ENCODE results near the gene MS4A8. TPM values are rescaled to one million over a fixed set of nuclear protein-coding genes. Genes with fewer than 3 reads are reported as not detected.
"Not testable (repeated sequence)": the region's sequence is repeated elsewhere in the genome, so short reads cannot be mapped to it uniquely, and the experiment has no call there.

Gene MS4A8
- total RNA-seq, 1 donor from 2014 or later: not detected

DNA sequence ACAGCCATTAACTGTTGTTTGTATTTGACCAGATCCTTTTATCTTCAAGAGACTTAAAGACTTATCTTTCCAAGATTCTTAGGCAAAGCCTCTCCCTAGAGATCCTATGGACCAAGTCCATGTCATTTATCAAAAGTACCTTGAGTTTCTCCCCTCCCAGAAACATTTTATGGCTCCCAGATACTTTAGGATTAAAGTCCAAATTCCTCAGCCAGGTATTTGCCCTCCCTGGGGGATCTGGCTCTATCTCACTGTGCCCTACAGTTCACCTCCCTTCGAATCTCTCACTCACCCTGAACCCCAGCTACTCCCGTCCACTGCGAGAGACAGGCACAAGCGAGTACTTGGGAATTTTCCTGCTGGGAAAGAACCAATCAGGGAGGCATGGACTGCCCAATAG is 11.9 kb downstream of the MS4A8 start:
- no peaks in the 10 kb centered on the region for H3K27me3 ChIP-seq
- H3K36me3 ChIP-seq: no peaks in the 10 kb centered on the region
- DNase-seq (ENCODE audit: extremely low spot score in 2 of 2): no peak
- no peaks in the 10 kb centered on the region for H3K9me3 ChIP-seq
- H3K4me1 ChIP-seq: no peaks in the 10 kb centered on the region
- TF ChIP-seq POLR2AphosphoS5 (IDR thresholded peaks at IDR 0.05; ENCODE audit: insufficient read depth in 1 of 2, low read depth in 1 of 2) (no peak), POLR2A (IDR thresholded peaks at IDR 0.05) (no peak)
- TF ChIP-seq, protein P1, sequence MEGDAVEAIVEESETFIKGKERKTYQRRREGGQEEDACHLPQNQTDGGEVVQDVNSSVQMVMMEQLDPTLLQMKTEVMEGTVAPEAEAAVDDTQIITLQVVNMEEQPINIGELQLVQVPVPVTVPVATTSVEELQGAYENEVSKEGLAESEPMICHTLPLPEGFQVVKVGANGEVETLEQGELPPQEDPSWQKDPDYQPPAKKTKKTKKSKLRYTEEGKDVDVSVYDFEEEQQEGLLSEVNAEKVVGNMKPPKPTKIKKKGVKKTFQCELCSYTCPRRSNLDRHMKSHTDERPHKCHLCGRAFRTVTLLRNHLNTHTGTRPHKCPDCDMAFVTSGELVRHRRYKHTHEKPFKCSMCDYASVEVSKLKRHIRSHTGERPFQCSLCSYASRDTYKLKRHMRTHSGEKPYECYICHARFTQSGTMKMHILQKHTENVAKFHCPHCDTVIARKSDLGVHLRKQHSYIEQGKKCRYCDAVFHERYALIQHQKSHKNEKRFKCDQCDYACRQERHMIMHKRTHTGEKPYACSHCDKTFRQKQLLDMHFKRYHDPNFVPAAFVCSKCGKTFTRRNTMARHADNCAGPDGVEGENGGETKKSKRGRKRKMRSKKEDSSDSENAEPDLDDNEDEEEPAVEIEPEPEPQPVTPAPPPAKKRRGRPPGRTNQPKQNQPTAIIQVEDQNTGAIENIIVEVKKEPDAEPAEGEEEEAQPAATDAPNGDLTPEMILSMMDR (IDR thresholded peaks at IDR 0.05): no peak
- no peak overlapping the region for H3K4me3 ChIP-seq
- intact Hi-C loops (cut with DNase I): no loop called here
- H3K27ac ChIP-seq: no peak overlapping the region

DNA sequence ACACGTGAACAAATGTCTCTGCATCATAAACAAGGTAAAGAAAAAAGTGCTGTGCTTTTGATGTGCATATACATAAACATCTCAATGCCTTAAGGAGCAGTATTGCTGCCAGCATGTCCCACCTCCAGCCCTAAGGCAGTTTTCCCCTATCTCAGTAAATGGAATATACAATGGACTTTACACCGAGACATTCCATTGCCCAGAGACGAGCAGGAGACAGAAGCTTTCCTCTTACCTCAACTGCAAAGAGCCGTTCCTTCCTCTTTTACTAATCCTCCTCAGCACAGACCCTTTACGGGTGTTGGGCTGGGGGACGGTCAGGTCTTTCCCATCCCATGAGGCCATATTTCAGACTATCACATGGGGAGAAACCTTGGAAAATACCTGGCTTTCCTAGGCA is 14.0 kb downstream of the MS4A8 start:
- H3K27me3 ChIP-seq; H3K9me3 ChIP-seq; H3K27ac ChIP-seq; H3K36me3 ChIP-seq; H3K4me1 ChIP-seq; DNase-seq (ENCODE audit: extremely low spot score in 2 of 2); intact Hi-C loops (cut with DNase I); H3K4me3 ChIP-seq: not testable (repeated sequence)

DNA sequence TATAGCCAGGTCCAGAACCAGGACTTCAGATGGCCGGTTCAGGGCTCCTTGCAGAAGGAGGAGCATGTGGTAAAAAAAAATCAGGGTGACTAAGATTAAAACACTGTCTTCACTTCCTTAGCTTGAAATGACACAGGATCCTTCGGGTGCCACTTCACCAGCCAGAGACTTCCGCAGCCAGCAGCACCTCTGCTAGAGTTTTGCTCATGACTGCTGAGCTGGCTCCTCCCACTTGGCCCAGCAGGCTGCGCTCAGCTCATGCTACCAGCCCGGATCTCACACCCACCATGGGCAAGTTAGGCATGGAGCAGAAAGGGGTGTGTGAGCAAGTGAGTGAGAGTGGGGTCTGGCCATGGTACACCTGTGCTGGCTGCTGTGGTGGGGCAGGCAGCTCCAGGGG is 18.5 kb downstream of the MS4A8 start:
- no peaks in the 10 kb centered on the region for H3K9me3 ChIP-seq
- DNase-seq (ENCODE audit: extremely low spot score in 2 of 2): no peak
- intact Hi-C loops (cut with DNase I): no loop called here
- H3K27ac ChIP-seq: no peak overlapping the region
- no peaks in the 10 kb centered on the region for H3K36me3 ChIP-seq
- no peaks in the 10 kb centered on the region for H3K4me1 ChIP-seq
- TF ChIP-seq, protein P1 (IDR thresholded peaks at IDR 0.05): no peak
- TF ChIP-seq POLR2A (IDR thresholded peaks at IDR 0.05) (no peak), POLR2AphosphoS5 (IDR thresholded peaks at IDR 0.05; ENCODE audit: insufficient read depth in 1 of 2, low read depth in 1 of 2) (no peak)
- no peaks in the 10 kb centered on the region for H3K27me3 ChIP-seq
- H3K4me3 ChIP-seq: no peak overlapping the region

DNA sequence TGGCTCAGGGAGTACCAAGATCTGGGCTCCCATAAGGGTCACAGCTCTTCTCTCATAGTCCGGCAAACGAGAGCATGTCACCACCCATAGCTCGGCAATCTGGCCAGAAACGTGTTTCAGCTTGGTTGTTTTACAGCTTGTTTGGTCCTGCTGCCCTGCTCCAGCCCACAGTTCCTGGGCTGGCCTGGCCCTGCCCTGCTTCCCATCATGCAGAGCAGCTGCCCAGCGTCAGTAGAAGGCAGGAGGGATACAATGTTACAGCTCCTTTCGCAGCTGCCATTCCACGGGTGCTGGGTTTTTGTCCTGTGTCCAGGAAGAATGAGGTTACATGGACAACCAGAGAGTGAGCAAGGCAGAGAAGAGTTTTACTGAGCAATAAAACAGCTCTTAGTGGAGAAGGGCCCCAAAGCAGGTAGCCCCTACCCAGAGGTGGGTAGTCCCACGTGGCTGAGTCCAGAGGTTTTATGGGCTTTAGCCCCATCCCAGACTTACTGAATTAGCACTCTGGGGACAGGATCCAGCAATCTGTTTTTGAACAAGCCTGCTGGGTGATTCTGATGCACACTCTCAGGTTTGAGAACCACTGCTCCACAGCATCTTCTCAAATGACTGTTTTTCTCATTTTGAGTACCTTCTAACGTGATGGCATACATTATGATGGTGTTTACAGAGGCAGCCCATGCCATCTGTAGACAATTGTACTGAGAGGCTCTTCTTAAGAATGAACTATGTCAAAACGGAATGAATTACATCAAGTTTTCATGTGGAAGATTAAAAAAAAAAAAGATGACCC is 19.3 kb downstream of the MS4A8 start:
- Histone ChIP-seq H3K9me3 (no peaks in the 10 kb centered on the region), H3K27me3 (no peaks in the 10 kb centered on the region), H3K36me3 (no peaks in the 10 kb centered on the region), H3K4me3 (no peak overlapping the region), H3K4me1 (no peaks in the 10 kb centered on the region), H3K27ac (no peak overlapping the region)
- DNase-seq (ENCODE audit: extremely low spot score in 2 of 2): no peak
- no peak for TF ChIP-seq POLR2A (IDR thresholded peaks at IDR 0.05)
- TF ChIP-seq POLR2AphosphoS5 (IDR thresholded peaks at IDR 0.05; ENCODE audit: insufficient read depth in 1 of 2, low read depth in 1 of 2): no peak
- TF ChIP-seq, protein P1 (IDR thresholded peaks at IDR 0.05): no peak
- intact Hi-C loops (cut with DNase I): no loop called here

DNA sequence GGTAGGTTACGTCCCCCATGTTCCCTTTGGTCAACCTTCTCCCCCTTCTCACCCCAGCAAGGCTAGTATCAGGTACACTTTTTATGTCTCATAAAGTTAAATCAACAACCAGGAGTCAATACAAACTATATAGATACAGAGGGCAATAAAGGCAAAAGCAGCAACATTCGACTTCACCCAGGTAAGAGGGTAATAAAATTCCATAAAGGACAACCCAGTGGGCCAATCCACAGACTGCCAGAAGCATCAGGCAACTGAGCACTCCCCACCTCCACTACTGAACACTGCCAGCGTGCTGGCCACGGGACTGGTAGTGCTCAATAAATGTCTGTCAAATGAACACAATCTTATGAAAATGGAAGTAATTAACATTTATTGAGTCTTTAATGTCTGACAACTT is 20.0 kb downstream of the MS4A8 start:
- no peaks in the 10 kb centered on the region for H3K27me3 ChIP-seq
- no peaks in the 10 kb centered on the region for H3K9me3 ChIP-seq
- TF ChIP-seq POLR2A (IDR thresholded peaks at IDR 0.05) (no peak), POLR2AphosphoS5 (IDR thresholded peaks at IDR 0.05; ENCODE audit: insufficient read depth in 1 of 2, low read depth in 1 of 2) (no peak)
- TF ChIP-seq, protein P1 (IDR thresholded peaks at IDR 0.05): no peak
- no peak overlapping the region for H3K4me3 ChIP-seq
- H3K27ac ChIP-seq: no peak overlapping the region
- H3K36me3 ChIP-seq: no peaks in the 10 kb centered on the region
- no peak for DNase-seq (ENCODE audit: extremely low spot score in 2 of 2)
- no peaks in the 10 kb centered on the region for H3K4me1 ChIP-seq
- intact Hi-C loops (cut with DNase I): no loop called here
